ENCODE data around the gene COMMD3. TPM values are rescaled to one million over a fixed set of nuclear protein-coding genes. Genes with fewer than 3 reads are reported as not detected.

The COMMD3 gene
- total RNA-seq, 1 donor from 2014 or later: 68.2 TPM

GRCh38 chr10:22363305-22363704 is 47.1 kb downstream of the COMMD3 start:
- no peak for TF ChIP-seq CTCF (IDR thresholded peaks at IDR 0.05)
- H3K4me1 Mint-ChIP-seq: peaks cover 20% of the 10 kb centered on the region
- no peak overlapping the region for H3K27ac Mint-ChIP-seq
- ATAC-seq (ENCODE audit: low read depth) (no peak), DNase-seq (no peak)
- intact Hi-C loops (cut with micrococcal nuclease): no loop called here
- no peaks in the 10 kb centered on the region for H3K9me3 Mint-ChIP-seq
- POLR2A ChIA-PET: no interaction called here
- no peaks in the 10 kb centered on the region for H3K36me3 Mint-ChIP-seq (ENCODE audit: low read depth)
- H3K27me3 Mint-ChIP-seq: no peaks in the 10 kb centered on the region
- CTCF ChIA-PET: no interaction called here
- no peak overlapping the region for H3K4me3 Mint-ChIP-seq

- no peak for TF ChIP-seq CTCF (IDR thresholded peaks at IDR 0.05)
- ChIA-PET CTCF (no interaction called here), POLR2A (interaction anchor here (0.5 to 0.6 kb wide), 2 partner anchors 13 to 387 kb away, joined by 4 to 5 read pairs; no protein-coding TSS in a partner anchor)
- Mint-ChIP-seq H3K9me3 (no peaks in the 10 kb centered on the region), H3K36me3 (ENCODE audit: low read depth) (no peaks in the 10 kb centered on the region), H3K4me3 (no peak overlapping the region), H3K27ac (no peak overlapping the region), H3K27me3 (no peaks in the 10 kb centered on the region), H3K4me1 (peaks cover 24% of the 10 kb centered on the region)
- intact Hi-C loops (cut with micrococcal nuclease): loop anchor here (1.0 to 2.0 kb wide), 2 partner anchors 20 to 73 kb away; partner anchors contain the start of gene SPAG6
- DNase-seq (no peak), ATAC-seq (ENCODE audit: low read depth) (no peak)
Observed at GRCh38 chr10:22364407-22365140, 48.4 kb downstream of the COMMD3 start.

GRCh38 chr10:22365233-22365632 is 49.0 kb downstream of the COMMD3 start:
- POLR2A ChIA-PET: interaction anchor here (0.5 to 0.9 kb wide), 2 partner anchors 24 to 386 kb away, joined by 4 to 10 read pairs; no protein-coding TSS in a partner anchor
- CTCF ChIA-PET: no interaction called here
- DNase-seq: no peak
- Mint-ChIP-seq H3K9me3 (no peaks in the 10 kb centered on the region), H3K27me3 (no peaks in the 10 kb centered on the region), H3K36me3 (ENCODE audit: low read depth) (no peaks in the 10 kb centered on the region), H3K4me1 (peaks cover 29% of the 10 kb centered on the region), H3K4me3 (no peak overlapping the region), H3K27ac (peak overlapping the region; percentile 57)
- TF ChIP-seq CTCF (IDR thresholded peaks at IDR 0.05): no peak
- intact Hi-C loops (cut with micrococcal nuclease): loop anchor here (1.0 to 2.0 kb wide), 2 partner anchors 20 to 72 kb away; partner anchors contain the start of gene SPAG6
- ATAC-seq (ENCODE audit: low read depth): peak; percentile 83

GRCh38 chr10:22365644-22366434 is 49.7 kb downstream of the COMMD3 start:
- no peak for TF ChIP-seq CTCF (IDR thresholded peaks at IDR 0.05)
- DNase-seq (no peak), ATAC-seq (ENCODE audit: low read depth) (peak; percentile 28)
- ChIA-PET POLR2A (interaction anchor here (0.9 kb wide), 1 partner anchor 24 kb away, joined by 10 read pairs; no protein-coding TSS in a partner anchor), CTCF (no interaction called here)
- Mint-ChIP-seq H3K27me3 (no peaks in the 10 kb centered on the region), H3K4me3 (no peak overlapping the region), H3K4me1 (peaks cover 33% of the 10 kb centered on the region), H3K9me3 (no peaks in the 10 kb centered on the region), H3K36me3 (ENCODE audit: low read depth) (no peaks in the 10 kb centered on the region), H3K27ac (peak overlapping the region; percentile 57)
- intact Hi-C loops (cut with micrococcal nuclease): loop anchor here (1.0 to 2.0 kb wide), 2 partner anchors 21 to 71 kb away; partner anchors contain the start of gene SPAG6

- no peaks in the 10 kb centered on the region for H3K36me3 Mint-ChIP-seq (ENCODE audit: low read depth)
- H3K27ac Mint-ChIP-seq: no peak overlapping the region
- H3K4me1 Mint-ChIP-seq: peaks cover 34% of the 10 kb centered on the region
- CTCF ChIA-PET: no interaction called here
- no peaks in the 10 kb centered on the region for H3K9me3 Mint-ChIP-seq
- no peak overlapping the region for H3K4me3 Mint-ChIP-seq
- POLR2A ChIA-PET: no interaction called here
- DNase-seq: no peak
- no peak for ATAC-seq (ENCODE audit: low read depth)
- intact Hi-C loops (cut with micrococcal nuclease): no loop called here
- no peaks in the 10 kb centered on the region for H3K27me3 Mint-ChIP-seq
- TF ChIP-seq CTCF (IDR thresholded peaks at IDR 0.05): no peak
Observed at GRCh38 chr10:22366435-22366703, 50.2 kb downstream of the COMMD3 start.

All from activated B cell treated with CpG ODN at 0.5 μM for 24 hours (primary cell).